Measurements from ENCODE around the gene RHBDD1. TPM values are rescaled to one million over a fixed set of nuclear protein-coding genes. Genes with fewer than 3 reads are reported as not detected.

The RHBDD1 gene
- total and polyA plus RNA-seq, 2 donors (not counting 3 experiments of a cell fraction or from before 2014, with no cell fraction given), result 6.8 to 19.4 TPM

- TF ChIP-seq MAX (IDR thresholded peaks at IDR 0.05; ENCODE audit: insufficient read depth, insufficient read length) (no peak), GATA2 (IDR thresholded peaks at IDR 0.05; ENCODE audit: insufficient read depth, insufficient read length, low read depth, low read length) (no peak), POLR2AphosphoS5 (IDR thresholded peaks at IDR 0.05; ENCODE audit: insufficient read depth, low read depth, low read length) (no peak), FOS (IDR thresholded peaks at IDR 0.05; ENCODE audit: borderline replicate concordance, insufficient read depth, low read length) (no peak), EZH2 (IDR thresholded peaks at IDR 0.05; ENCODE audit: borderline replicate concordance, low read depth, low read length, severe bottlenecking) (no peak), JUN (IDR thresholded peaks at IDR 0.05; ENCODE audit: borderline replicate concordance, insufficient read depth, insufficient read length, low read depth) (no peak), POLR2A (IDR thresholded peaks at IDR 0.05; ENCODE audit: low read depth, low read length) (no peak), MYC (IDR thresholded peaks at IDR 0.05; ENCODE audit: low read depth, low read length) (no peak), CTCF (IDR thresholded peaks at IDR 0.05; ENCODE audit: extremely low read depth in 1 of 2, insufficient read depth in 1 of 2, low read depth in 1 of 2, low read length in 2 of 2) (no peak)
- Histone ChIP-seq H4K20me1 (replicated peaks; ENCODE audit: control insufficient read depth, extremely low read depth, insufficient read depth, low read length) (no peaks in the 10 kb centered on the region), H3K4me1 (ENCODE audit: control insufficient read depth, extremely low read depth, insufficient read depth, low read length) (no peaks in the 10 kb centered on the region), H3K9me1 (replicated peaks; ENCODE audit: control insufficient read depth, extremely low read depth, insufficient read depth, low read length) (no peaks in the 10 kb centered on the region), H3K9ac (replicated peaks; ENCODE audit: extremely low read depth, insufficient read depth, low read length) (no peak overlapping the region), H3K27ac (ENCODE audit: insufficient read depth, low read depth, low read length) (no peak overlapping the region), H3K9me3 (replicated peaks; ENCODE audit: control insufficient read depth, insufficient read depth, low read length) (no peaks in the 10 kb centered on the region), H3K36me3 (ENCODE audit: control insufficient read depth in 2 of 2, extremely low read depth in 1 of 2, insufficient read depth in 2 of 2, low read length in 2 of 2) (no peaks in the 10 kb centered on the region), H2AFZ (ENCODE audit: low read depth, low read length) (no peak overlapping the region), H3K79me2 (ENCODE audit: control insufficient read depth, insufficient read depth, low read length) (no peaks in the 10 kb centered on the region), H3K27me3 (ENCODE audit: control insufficient read depth in 2 of 2, insufficient read depth in 2 of 2, low read length in 2 of 2) (no peaks in the 10 kb centered on the region), H3K4me3 (replicated peaks in 1 of 3; ENCODE audit: insufficient read depth in 1 of 3, low read depth in 1 of 3, low read length in 3 of 3) (no peak overlapping the region), H3K4me2 (ENCODE audit: insufficient read depth, low read length) (no peak overlapping the region)
- dilution Hi-C loops (cut with MboI; ENCODE audit: extremely low pct_ligation_motif_present, low sequenced_read_pairs), result no loop called here
- ChIA-PET CTCF (no interaction called here), POLR2A (no interaction called here)
- intact Hi-C loops (cut with micrococcal nuclease), result no loop called here
- FAIRE-seq, result no peak
- no peak for DNase-seq (ENCODE audit: low read depth, low spot score)
- BruUV-seq (replicated peaks), result no TSS peak
These were observed 168.6 kb downstream of the RHBDD1 start for GRCh38 chr2:227004482-227004881.
